ENCODE data around the gene RAB43. TPM values are rescaled to one million over a fixed set of nuclear protein-coding genes. Genes with fewer than 3 reads are reported as not detected.

The RAB43 gene
- total RNA-seq, 2 donors from 2014 or later, result 5.3 to 8.2 TPM

- peak overlapping the region in 1 of 2 donors; percentile 51 for H3K27ac ChIP-seq
- no peak overlapping the region for H3K4me3 ChIP-seq
- no peak for TF ChIP-seq CTCF (IDR thresholded peaks at IDR 0.05)
- no peaks in the 10 kb centered on the region for H3K27me3 ChIP-seq
- H3K36me3 ChIP-seq, result no peaks in the 10 kb centered on the region
- no peaks in the 10 kb centered on the region for H3K9me3 ChIP-seq
- DNase-seq (ENCODE audit: low spot score), result no peak
- peaks cover 0 to 43% of the 10 kb centered on the region in 2 donors for H3K4me1 ChIP-seq
Measured at GRCh38 chr3:129050556-129051295, 70.9 kb downstream of the RAB43 start.

GRCh38 chr3:129047553-129047839 is 74.1 kb downstream of the RAB43 start:
- Histone ChIP-seq H3K9me3 (peaks cover 0 to 5% of the 10 kb centered on the region in 2 donors), H3K27me3 (no peaks in the 10 kb centered on the region), H3K36me3 (no peaks in the 10 kb centered on the region), H3K4me1 (peaks cover 0 to 32% of the 10 kb centered on the region in 2 donors), H3K4me3 (no peak overlapping the region), H3K27ac (no peak overlapping the region)
- no peak for TF ChIP-seq CTCF (IDR thresholded peaks at IDR 0.05)
- DNase-seq (ENCODE audit: low spot score), result no peak

GRCh38 chr3:129046732-129047552 is 74.7 kb downstream of the RAB43 start:
- H3K36me3 ChIP-seq, result no peaks in the 10 kb centered on the region
- H3K27ac ChIP-seq, result no peak overlapping the region
- H3K27me3 ChIP-seq, result no peaks in the 10 kb centered on the region
- no peak for TF ChIP-seq CTCF (IDR thresholded peaks at IDR 0.05)
- H3K9me3 ChIP-seq, result peaks cover 0 to 5% of the 10 kb centered on the region in 2 donors
- no peak overlapping the region for H3K4me3 ChIP-seq
- peaks cover 0 to 26% of the 10 kb centered on the region in 2 donors for H3K4me1 ChIP-seq
- no peak for DNase-seq (ENCODE audit: low spot score)

DNA sequence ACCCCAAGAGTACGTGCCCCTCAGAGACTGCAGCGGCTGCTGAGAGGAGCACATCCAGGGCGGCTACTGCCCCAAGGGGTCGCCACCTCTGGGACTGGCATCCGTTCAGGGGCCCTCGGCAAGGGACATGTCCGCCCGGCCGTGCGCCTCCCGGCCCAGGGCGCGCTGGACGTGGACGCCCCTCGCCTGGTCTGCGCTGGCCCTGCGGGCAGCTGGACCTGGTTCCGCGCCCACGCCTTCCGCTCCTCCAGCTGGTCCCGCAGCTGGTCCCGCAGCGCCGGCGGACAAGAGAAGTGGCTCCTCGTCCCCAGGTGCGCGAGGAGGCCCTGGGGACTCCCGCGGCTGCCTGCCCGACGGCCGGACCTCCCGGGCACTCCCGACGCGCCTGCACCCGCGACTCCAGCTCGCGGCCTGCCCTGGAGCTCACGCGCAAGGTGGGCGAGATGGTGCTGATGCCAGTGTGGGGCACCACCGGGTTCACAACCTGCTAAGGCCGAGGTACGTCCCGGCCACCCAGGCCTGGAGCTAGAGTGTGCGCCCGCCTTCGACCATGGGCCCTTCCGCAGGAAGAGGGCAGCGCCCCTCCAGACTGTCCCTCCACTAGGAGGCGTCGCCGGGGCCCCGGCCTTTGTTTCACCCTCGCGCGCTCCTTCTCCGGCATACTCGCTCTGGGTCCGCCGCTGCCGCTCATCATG is 75.4 kb downstream of the RAB43 start:
- H3K4me3 ChIP-seq, result peak overlapping the region; percentile 25 to 49
- no peaks in the 10 kb centered on the region for H3K27me3 ChIP-seq
- no peak overlapping the region for H3K27ac ChIP-seq
- H3K4me1 ChIP-seq, result peaks cover 0 to 19% of the 10 kb centered on the region in 2 donors
- no peak for TF ChIP-seq CTCF (IDR thresholded peaks at IDR 0.05)
- no peaks in the 10 kb centered on the region for H3K36me3 ChIP-seq
- H3K9me3 ChIP-seq, result peaks cover 0 to 5% of the 10 kb centered on the region in 2 donors
- DNase-seq (ENCODE audit: low spot score), result no peak

- DNase-seq (ENCODE audit: low spot score), result no peak
- Histone ChIP-seq H3K4me1 (peaks cover 0 to 13% of the 10 kb centered on the region in 2 donors), H3K36me3 (no peaks in the 10 kb centered on the region), H3K4me3 (peak overlapping the region; percentile 25 to 49), H3K27me3 (no peaks in the 10 kb centered on the region), H3K27ac (no peak overlapping the region), H3K9me3 (peaks cover 0 to 5% of the 10 kb centered on the region in 2 donors)
- TF ChIP-seq CTCF (IDR thresholded peaks at IDR 0.05), result no peak
Measured at GRCh38 chr3:129045675-129046036, 75.9 kb downstream of the RAB43 start.

Data from right atrium auricular region (tissue), 2 donors.